ENCODE data around the gene ATP6V1E1.

ATP6V1E1 gene

DNA sequence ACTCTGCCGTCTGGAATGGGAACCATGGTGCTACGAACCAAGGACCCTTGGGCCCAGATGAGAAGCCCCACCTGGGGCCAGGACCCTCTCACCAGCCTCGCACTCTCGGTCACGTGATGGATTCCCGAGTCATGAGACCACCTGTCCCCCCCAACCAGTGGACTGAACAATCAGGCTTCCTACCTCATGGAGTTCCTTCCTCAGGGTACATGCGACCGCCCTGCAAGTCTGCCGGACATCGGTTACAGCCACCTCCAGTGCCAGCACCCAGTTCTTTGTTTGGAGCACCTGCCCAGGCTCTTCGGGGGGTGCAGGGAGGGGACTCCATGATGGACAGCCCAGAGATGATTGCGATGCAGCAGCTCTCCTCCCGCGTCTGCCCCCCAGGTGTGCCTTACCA, 86.1 kb downstream of the ATP6V1E1 start:
- no peak for DNase-seq (ENCODE audit: low read depth in 2 of 2)
